AG09309 (cell line): ENCODE results near the gene DSC1.

ENCODE experiments used
- DNase-seq: peaks from one replicate; pipeline ENCODE4 v3.0.0-alpha.2; 2010; ENCODE audit warnings: low read depth
- H3K4me3 ChIP-seq: 2 replicates; pipeline ENCODE4 v1.5.1; 2011; ENCODE audit warnings: mild to moderate bottlenecking, low read depth, low read length, moderate library complexity; ENCODE audit not compliant: control insufficient read depth
- CTCF ChIP-seq: IDR thresholded peaks from 2 replicates; pipeline ENCODE4 v1.5.1; 2011; ENCODE audit warnings: mild to moderate bottlenecking, low read depth, low read length, inconsistent platforms; ENCODE audit not compliant: insufficient read depth, control insufficient read depth; ENCODE audit errors: missing control alignments

The DSC1 gene

GRCh38 chr18:31102025-31102684 is 60.5 kb downstream of the DSC1 start, which contains the start of gene DSC2:
Gene DSC2, minus strand, starts transcription at chr18:31102421. Its CDS starts 450 bp downstream, at chr18:31101971.
- no peak for TF ChIP-seq CTCF
- DNase-seq: no peak
- no peak within 1 kb of the TSS for H3K4me3 ChIP-seq

- TF ChIP-seq CTCF: no peak
- no peak overlapping the region for H3K4me3 ChIP-seq
- DNase-seq: no peak
Observed at GRCh38 chr18:31101183-31102024, 61.3 kb downstream of the DSC1 start.

GRCh38 chr18:31100436-31101182 is 62.0 kb downstream of the DSC1 start:
- H3K4me3 ChIP-seq: no peak overlapping the region
- no peak for TF ChIP-seq CTCF
- no peak for DNase-seq

GRCh38 chr18:31099450-31100230 is 63.0 kb downstream of the DSC1 start:
- DNase-seq: no peak
- H3K4me3 ChIP-seq: no peak overlapping the region
- no peak for TF ChIP-seq CTCF

- no peak for DNase-seq
- H3K4me3 ChIP-seq: no peak overlapping the region
- TF ChIP-seq CTCF: no peak
Observed at GRCh38 chr18:31098878-31099277, 63.8 kb downstream of the DSC1 start.

- no peak for TF ChIP-seq CTCF
- H3K4me3 ChIP-seq: no peak overlapping the region
- DNase-seq: no peak
Observed at GRCh38 chr18:31097666-31098065, 65.0 kb downstream of the DSC1 start.
